HT1080 (cell line): ENCODE measurements around the gene TM4SF18. TPM values are rescaled to one million over a fixed set of nuclear protein-coding genes. Genes with fewer than 3 reads are reported as not detected.
"Not testable (repeated sequence)": the region's sequence is repeated elsewhere in the genome, so short reads cannot be mapped to it uniquely, and the experiment has no call there.

Experiments
- DNase-seq: peaks from one replicate; pipeline ENCODE4 v3.0.0-alpha.2; 2015; ENCODE audit warnings: low read depth
- total RNA-seq: library from RNA; depleted of rRNA; stranded (reverse); fragments of >200 nt; shearing (Covaris generic); gene quantifications from 2 replicates; pipeline ENCODE4 v1.2.3, GENCODE V29; 2014

TM4SF18 gene
- total RNA-seq, 1 experiment from 2014 or later = 0.03 TPM

- DNase-seq = peak; percentile 52
Measured at GRCh38 chr3:149368674-149369497, 35.5 kb upstream of the TM4SF18 start.

GRCh38 chr3:149368201-149368673 is 34.8 kb upstream of the TM4SF18 start:
- peak; percentile 57 for DNase-seq

GRCh38 chr3:149366941-149367840 is 33.8 kb upstream of the TM4SF18 start:
- DNase-seq = peak; percentile 96

GRCh38 chr3:149366031-149366430 is 32.6 kb upstream of the TM4SF18 start:
- no peak for DNase-seq

- no peak for DNase-seq
Measured at GRCh38 chr3:149364624-149365023, 31.2 kb upstream of the TM4SF18 start.

- DNase-seq = peak; percentile 41
Measured at GRCh38 chr3:149363053-149363452, 29.6 kb upstream of the TM4SF18 start.

- no peak for DNase-seq
Measured at GRCh38 chr3:149362366-149362765, 28.9 kb upstream of the TM4SF18 start.

- DNase-seq = no peak
Measured at GRCh38 chr3:149356630-149357029, 23.2 kb upstream of the TM4SF18 start.

GRCh38 chr3:149356044-149356592 is 22.7 kb upstream of the TM4SF18 start:
- DNase-seq = no peak

- no peak for DNase-seq
Measured at GRCh38 chr3:149353581-149354184, 20.2 kb upstream of the TM4SF18 start.

- peak; percentile 73 for DNase-seq
Measured at GRCh38 chr3:149352556-149352955, 19.1 kb upstream of the TM4SF18 start.

GRCh38 chr3:149343951-149344350 is 10.5 kb upstream of the TM4SF18 start:
- DNase-seq = no peak

- peak; percentile 91 for DNase-seq
Measured at GRCh38 chr3:149342413-149343380, 9.3 kb upstream of the TM4SF18 start.

GRCh38 chr3:149340310-149340933 is 7.0 kb upstream of the TM4SF18 start:
- DNase-seq = peak; percentile 74

- peak; percentile 100 for DNase-seq
Measured at GRCh38 chr3:149339931-149340309, 6.5 kb upstream of the TM4SF18 start.

GRCh38 chr3:149337486-149337885 is 4.0 kb upstream of the TM4SF18 start:
- DNase-seq = not testable (repeated sequence)

- no peak for DNase-seq
Measured at GRCh38 chr3:149336925-149337324, 3.5 kb upstream of the TM4SF18 start.

GRCh38 chr3:149332771-149333170 is 665 bp downstream of the TM4SF18 start:
- no peak for DNase-seq

- no peak for DNase-seq
Measured at GRCh38 chr3:149332227-149332765, 1.1 kb downstream of the TM4SF18 start.
